NCI-H2171 treated with DMSO at 0.1 percent for 48 hours (cell line): ENCODE data around the gene DCDC1.

Experiments used
- DNase-seq: peaks from one replicate; lab custom pipeline; 2025; lab: John Stamatoyannopoulos, UW

Gene DCDC1

DNA sequence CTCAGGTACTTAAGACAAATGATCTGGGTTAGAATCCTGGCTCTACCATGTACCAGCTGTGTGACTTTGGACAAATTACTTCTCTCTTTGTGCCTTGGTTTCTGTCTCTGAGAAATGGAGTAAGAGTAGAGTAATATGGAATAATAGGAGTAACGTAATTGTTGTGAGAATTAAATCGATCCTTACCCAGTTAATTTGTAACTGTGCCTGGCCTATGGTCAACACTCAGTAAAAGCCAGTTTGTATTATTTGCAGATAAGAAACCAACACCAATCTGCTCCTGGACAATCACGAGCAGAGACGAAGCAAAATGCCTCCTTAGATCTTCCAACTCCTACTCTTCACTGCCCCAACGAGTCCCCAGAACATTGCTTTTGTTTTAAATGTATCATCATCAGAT lies 266.7 kb downstream of the DCDC1 start:
- DNase-seq: no peak

DNA sequence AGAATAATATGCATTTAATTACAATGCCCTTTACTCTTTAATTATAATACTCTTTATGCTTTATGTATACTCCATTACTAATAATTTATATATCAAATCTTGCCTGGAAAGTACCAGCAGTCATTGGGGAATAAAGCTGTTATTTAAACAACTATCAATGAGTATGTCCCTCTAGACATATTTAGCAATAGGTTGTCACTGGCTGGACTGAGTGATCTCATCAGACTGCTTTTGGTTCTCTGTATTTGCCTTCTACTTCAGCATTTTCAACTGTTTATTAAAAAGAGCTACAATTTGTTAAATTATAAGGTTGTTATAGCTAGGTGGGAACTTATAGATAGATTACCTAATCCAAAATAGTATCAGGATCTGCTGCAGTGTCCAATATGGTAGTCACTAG lies 267.2 kb downstream of the DCDC1 start:
- DNase-seq: no peak

DNA sequence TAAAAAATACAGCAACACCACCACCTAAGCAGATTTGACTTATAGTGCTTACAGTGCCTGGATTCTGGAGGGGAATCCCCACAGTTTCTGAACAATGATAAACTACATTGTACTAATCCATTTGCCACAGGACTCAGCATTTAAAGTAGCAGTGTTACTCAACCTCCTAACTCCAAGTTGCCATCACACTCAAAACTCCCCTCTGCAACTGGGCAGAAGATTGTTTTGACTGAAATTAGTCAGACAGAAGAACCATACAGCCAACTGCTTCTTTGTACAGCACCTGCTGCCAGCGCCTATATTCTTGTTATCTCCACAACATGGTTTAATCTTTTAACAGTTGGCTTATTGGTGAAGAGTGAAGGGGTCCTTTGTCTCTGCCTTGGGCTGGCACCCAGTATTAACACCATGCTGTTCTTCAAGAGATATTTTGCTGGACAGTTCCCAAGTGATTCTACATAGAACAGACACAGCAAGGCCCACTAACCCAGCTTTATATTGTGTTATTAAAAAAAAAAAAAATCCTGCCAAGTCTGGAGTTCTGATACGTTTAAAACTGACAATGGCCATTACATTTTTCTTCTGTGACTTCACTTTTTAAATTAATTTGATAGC lies 273.2 kb downstream of the DCDC1 start:
- peak; percentile 23 for DNase-seq

DNA sequence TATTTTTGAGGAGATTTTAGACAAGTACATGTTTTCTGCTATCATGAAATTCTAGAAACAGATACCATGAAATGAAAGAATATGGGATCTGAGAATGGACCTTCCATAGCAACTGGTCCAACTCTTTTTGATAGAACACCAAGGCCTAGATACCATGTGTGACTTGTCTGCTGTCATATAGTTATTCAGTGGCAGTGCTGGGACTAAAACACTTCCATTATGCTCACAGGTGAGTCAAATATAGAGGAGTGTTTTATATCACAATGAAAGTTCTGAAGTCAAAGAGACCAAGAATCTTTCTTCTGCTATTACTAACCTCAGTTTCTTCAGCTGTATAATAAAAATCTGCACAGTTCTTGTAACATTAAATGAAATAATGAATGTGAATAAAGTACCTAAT lies 276.9 kb downstream of the DCDC1 start:
- DNase-seq: no peak

DNA sequence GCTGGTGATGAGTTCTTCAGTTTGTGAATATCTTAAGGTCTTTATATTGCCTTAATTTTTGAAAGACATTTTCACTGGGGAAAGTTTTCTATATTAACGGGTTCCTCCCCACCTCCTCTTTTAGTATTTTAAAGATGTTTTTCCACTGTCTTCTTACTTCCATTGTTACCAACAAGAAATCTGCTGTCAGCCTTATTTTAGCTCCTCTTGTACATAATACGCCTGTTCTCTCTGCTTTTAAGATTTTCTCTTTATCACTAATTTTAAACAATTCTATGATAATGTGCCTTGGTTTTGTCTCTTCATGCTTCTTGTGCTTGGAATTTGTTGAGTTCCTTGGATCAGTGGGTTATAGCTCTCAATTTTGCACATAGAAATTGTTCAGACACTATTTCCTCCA lies 280.4 kb downstream of the DCDC1 start:
- no peak for DNase-seq

DNA sequence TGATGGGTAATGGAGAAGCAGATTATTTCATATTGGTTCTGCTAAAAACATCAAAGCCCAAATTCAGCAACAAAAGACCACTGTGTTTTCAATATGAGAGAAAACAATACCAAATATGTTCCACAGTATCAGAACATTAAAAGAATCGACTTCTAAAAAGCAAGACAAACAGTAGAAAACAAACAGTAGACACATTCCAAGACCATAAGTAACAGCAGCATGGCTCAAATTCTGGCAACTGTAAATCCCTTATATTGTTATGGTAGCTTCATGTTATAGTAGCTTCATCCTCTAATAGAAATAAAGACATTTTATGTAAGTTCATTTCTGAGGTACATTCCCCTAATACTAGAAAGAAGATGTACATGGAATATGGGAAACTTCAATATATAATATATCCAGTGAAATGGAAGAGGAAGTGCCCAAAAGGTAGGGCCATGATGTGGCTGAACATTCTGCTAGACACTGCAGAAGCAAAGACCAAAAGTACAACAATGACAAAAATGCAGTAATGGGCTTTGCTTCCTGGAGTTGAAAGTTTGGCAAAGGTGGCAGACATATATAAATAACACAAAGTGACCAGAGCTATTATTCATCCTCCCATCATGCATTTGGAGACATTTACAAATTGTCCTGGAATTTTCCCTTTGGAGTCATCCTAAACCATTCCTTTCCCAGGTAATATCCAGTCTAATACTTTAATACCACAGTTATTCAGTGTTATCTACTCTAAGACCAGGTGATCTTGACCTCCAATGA lies 299.9 kb downstream of the DCDC1 start:
- no peak for DNase-seq

DNA sequence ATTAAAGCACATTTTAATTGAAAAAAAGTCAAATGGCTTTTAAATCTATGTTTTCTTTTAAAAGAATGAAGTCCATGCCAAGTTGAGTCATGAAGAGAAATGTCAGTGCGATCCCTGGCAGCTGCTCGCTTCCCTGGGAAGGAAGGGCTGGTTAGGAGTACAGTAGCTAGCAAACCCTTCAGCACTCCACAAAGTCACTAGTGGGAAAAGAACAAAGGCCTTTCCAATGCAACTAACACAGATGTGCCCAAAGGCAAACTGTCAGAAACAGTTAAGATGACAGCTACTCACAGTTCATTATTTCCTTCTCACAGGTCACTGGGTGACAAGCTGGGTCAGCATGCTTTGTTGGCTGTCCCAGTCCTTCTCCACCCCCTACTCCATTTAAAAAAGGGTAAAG lies 308.7 kb downstream of the DCDC1 start:
- DNase-seq: no peak

DNA sequence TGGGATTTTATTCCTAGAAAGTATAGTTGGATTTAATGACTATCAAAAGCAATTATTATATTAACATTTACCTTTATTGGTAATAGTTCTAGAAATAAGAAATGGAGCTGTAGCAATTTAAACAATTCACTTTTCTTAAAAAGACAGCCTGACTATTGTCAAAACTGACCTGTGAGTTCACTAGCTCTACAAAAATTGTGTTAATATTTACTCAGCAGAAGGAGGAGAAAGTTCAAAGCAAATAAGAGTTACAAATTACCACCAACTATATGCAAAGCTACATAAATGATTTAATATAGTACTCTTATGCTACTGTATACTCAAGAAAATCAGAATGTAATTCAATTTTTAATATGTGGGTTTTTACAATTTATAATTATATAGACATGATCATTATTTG lies 310.0 kb downstream of the DCDC1 start:
- DNase-seq: no peak

DNA sequence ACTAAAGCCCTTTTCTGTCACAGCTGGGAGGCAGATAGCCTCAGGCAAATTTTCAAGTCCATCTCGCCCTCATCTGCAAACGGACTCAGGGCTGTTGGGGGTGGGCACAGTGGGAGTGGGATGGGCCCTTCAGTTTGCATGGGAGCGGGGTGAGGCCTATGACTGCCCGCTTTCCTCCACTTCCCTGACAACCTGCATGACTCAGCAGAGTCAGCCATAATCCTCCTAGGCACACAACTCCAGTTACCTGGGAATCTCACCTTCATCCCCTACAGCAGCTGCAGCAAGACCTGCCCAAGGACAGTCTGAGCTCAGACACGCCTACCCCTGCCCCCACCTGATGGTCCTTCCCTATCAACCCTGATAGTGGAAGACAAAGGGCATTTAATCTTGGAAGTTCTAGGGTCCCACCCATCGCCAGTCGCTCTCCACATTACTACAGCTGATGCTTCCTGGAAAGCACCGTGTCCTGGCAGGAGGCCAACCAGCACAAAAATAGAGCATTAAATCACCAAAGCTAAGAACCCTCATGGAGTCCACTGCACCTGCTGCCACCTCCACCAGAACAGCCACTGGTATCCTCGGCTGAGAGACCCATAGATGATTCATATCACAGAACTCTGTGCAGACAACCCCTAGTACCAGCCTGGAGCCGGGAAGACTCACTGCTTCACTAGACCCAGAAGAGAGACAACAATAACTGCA lies 319.3 kb downstream of the DCDC1 start:
- peak; percentile 71 for DNase-seq

DNA sequence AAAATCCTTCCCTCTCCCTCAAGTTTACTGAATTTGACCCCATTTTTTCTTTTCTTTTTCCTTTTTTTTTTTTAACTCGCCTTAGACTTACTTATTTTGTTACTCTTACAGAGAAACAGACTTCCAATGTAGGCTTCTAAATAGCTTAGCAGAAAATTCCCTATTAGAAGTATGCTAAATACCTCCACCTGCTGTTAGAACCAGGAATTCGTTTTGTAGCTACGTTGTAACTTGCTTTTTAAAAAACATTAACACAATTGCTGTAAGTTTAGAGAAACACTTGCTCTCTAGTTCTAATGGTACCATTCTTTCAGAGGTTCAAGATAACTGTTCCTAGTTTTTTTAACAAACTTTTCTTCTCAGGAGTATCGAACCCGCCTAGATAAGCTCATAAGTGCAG lies 324.2 kb downstream of the DCDC1 start:
- no peak for DNase-seq

DNA sequence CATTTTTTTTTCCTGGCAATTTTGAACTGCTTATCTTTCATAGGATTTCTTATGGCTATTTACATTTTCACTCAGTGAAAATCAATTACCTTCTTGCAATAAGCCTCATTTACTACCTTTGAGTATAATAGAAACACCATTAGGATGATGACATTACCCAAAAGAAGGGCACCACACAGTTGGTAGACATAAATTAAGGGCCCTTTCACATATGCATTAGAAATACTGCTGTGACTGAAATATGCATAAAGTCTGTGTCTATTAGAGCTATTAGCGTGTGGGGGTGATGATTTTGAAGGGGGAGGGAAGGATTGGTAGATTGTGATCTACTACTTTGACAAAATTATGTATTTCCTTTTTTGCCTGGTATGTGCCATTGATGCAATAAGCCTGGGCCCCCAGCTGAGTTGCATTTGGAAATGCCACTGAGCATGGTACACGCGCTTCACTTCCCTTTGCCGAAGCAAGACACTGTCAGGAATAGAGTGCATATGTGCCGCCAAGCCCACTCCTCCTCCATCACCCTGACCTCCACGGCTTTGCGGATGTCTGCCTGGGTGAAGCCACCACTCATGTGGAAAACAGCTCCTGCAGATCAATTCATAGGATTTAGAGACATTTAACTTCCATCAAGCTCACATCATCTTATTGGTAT lies 339.3 kb downstream of the DCDC1 start:
- DNase-seq: no peak

DNA sequence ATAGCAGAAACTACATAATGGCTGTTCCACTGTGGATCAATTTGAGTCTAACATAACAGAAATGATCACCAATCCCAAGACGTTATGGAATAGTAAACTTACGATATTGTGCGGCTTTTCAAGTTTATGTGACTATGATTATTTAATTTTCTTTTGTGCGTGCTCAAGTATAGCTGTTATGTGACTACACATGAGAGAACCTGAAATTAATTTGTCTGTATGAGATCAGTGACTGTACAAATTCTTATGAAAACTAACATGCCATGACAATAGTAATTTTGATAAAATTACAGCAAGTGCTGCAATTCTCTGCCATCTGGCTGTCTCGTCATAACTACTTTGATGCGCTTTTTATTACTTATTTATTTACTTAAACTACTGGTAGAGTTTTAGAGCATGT lies 343.2 kb downstream of the DCDC1 start:
- DNase-seq: no peak

DNA sequence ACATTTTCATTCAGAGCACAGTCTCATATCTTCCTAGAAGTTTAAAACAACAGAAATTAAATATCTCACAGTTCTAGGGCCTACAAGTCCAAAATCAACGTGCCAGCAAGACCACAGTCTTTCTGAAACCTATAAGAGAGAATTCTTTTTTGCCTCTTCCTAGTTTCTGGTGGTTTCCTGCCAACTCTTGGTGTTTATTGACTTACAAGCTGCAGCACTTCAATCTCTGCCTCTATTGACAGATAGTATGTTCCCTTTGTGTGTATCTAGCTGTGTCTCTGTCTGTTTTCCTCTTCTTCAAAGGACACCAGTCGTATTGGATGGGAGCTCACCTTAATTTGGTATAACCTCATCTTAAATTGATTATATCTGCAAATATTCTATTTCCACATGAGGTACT lies 347.5 kb downstream of the DCDC1 start:
- no peak for DNase-seq

DNA sequence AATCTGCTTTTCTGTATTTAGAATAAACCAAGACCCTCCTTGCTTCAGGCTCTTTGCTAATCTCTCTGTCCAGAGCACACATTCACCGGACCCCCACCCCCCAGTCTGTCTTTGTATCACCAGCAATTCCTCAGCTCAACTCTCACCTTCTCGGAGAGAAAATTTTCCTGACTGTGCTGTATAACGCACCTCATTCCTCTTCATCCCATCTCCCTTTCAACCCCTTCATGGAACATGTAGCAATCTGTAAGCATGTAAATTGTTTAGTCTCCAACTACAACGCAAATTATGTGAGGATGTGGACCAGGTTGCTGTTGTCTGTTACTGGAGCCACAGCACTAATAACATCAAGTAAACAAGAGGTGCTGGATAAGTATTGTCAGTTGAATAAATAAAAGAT lies 349.8 kb downstream of the DCDC1 start:
- no peak for DNase-seq

DNA sequence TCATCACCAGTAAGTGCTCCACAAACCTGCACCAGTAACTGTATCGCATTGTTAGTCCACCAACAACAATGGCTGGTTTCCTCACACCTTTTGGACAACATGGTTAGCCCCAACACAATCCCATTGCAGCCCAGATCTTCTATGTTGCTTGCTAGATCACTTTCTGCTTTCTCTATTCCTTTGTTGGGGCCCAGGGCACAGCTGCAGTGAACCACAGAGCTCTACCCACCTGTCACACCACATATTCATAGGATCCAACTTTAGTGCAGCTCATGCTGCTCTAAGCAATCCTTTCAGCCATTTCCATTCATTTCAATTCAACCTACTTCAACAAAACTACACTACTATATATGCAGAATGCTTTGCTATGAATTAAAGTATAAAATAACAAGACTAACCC lies 364.3 kb downstream of the DCDC1 start:
- no peak for DNase-seq

DNA sequence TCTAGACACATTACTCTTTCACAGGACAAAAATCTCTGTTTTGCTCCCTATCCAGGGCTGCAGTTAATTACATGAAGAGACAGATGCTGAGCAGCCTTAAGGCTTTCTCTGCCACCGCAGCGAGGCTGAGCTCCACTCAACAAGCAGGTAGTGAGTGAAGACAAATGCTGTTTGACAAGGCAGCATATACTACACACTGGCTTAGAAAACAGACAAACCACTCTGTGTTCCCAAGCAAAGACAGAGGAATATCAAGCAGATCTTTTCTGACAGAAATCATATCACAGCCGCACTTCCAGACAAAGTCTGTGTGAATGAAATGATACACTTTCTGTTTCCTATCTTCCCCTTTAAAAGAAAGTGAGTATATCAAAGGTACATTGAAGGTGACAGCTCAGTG lies 368.1 kb downstream of the DCDC1 start:
- DNase-seq: no peak

DNA sequence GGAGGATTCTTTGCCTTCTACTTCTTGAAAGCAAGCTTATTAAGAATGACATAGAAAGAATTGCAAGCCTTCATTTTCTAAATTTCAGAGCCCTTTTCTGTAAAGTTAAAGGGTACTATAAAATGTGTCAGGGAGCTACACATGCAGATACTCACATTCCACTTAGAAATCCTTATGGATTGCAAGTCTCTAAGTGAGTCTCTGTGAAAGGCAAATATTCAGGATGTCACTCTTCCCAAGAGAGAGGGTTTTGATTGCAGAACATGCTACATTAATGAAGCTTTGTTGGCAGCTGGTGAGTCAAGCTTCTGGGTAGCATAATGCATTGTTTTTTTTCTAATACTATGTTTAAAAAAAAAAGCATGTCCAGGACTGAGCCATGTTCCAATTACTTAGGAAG lies 369.2 kb downstream of the DCDC1 start:
- peak; percentile 70 for DNase-seq

DNA sequence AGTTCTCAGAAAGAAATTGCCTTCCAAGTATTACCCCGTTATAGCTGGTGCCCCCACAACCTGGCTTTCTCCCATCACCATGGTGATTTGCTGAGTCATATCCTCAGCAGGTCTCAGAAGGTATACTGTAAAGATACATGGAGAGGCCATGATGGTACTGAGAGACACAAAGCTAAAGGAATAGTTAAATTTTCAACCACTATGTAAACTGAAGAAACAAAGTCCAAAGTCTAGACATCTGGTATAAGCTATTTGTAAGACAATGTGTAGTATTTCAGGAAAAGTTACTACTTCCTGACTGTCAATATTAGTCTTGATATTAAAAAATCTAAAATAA lies 377.1 kb downstream of the DCDC1 start:
- peak; percentile 31 for DNase-seq

DNA sequence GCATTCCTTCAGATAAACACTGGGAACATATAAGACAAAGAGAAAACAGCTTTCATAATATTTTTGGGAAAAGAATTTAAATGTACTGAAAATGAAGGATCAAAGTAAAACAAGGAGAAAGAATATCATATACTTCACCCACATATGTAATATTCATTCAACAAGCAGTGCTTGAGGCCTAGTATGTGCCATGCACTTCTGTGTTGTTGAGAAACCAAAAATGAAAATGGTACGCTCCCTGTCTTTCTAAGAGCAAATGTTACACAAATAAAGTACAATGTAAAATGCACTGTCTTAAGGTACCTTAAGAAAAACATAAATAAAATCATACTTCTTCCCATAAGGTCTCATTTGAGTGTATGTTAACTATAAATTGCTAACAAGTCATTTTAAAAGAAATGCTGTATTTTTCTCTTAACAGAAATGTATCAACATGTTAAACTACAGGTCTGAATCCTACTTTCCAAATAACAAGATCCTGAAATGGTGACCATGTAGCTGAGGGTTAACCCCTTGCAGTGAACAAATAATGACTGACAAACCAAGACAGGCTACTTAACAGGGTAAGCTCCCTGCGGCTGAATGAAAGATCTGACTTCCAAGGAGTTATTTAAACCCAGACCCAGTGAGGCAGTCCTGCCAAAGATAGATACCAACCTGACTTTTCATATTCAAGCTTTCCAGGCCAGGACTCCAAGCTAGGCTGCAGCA lies 377.6 kb downstream of the DCDC1 start:
- DNase-seq: no peak

DNA sequence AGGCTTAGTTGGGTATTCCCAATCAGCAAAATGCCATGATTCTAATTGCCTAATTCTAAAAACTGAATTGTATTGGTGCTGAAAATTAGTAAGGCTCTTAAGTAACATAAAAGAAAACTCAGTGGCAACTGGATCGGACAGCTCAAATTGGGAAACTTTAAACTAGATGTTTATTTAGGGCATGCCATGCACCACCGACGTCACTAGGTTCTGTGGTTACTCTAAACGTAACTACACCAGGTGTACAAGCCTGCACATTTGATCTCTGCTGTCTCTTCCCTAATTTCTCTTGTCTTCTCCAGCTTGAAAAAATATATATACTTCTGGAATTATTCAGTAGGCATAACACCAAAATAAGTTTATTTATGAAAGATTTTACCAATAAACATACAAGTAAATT lies 378.2 kb downstream of the DCDC1 start:
- DNase-seq: no peak

DNA sequence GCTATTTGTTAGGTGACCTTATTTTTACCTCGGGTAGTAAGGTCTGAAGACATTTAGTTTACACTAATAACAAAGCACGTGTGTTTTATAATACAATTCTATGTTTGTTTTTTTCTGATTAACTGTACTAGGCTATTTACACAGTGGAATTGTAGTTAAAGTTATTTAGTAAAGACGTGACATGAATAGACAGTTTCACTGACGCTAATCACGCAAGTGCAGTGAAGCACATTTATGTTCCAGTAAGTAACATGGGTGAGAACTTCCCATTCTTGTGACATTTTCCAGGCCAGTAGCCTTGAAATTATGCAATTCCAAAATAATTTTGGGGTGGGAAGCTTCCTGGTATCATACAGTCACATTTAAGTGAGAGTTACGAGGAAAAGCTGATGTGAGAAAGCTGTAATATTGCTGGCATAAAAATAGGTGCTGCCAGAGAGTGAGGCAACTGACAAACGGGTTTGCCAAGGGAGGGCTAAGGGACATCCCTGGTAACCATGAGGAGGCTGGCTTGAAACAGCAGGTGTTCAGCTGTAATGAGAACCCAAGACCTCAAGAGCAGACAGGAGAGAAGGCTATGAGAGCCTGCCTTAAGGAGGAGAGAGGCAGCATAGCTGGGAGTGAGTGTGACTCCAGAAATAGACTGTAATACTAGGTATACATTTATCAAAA lies 378.8 kb downstream of the DCDC1 start:
- peak; percentile 73 for DNase-seq

DNA sequence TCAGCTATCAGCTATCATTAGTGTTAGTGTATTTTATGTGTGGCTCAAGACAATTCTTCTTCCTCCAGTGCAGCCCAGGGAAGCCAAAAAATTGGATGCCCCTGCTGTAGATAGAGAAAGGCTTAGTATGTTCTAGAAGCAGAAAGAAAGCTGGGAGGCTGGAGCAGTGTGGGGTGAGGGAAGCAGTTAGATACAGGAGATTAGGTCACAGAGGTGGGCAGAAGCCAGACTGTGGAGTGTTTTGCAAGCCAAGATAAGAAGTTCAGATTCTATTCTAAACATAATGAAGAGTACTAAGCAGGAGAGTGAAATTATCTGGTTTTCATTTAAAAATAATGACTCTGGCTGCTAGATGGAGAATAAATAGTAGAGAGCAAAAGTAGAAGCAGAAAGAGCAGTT lies 381.7 kb downstream of the DCDC1 start:
- DNase-seq: no peak
